GM23248 (cell line): ENCODE measurements around the gene TTBK1.

Source experiments
- EZH2 ChIP-seq: fragments of 200-600 bp; sonication (generic); IDR thresholded peaks from 2 replicates; pipeline ENCODE4 v1.6.1; 2018; ENCODE audit warnings: antibody characterized with exemption, mild to moderate bottlenecking; ENCODE audit not compliant: insufficient read depth, poor library complexity, severe bottlenecking
- EZH2phosphoT487 ChIP-seq: fragments of 200-600 bp; sonication (generic); IDR thresholded peaks from 2 replicates; pipeline ENCODE4 v1.6.1; 2018; ENCODE audit warnings: antibody characterized with exemption, moderate library complexity, mild to moderate bottlenecking, low read depth; ENCODE audit not compliant: insufficient read depth

- no peak for TF ChIP-seq EZH2
- TF ChIP-seq EZH2phosphoT487 = no peak
Observed at GRCh38 chr6:43240950-43241349, 2.3 kb upstream of the TTBK1 start.
